ENCODE measurements around the gene TTLL11.

TTLL11 gene

GRCh38 chr9:122053064-122053463 is 40.0 kb downstream of the TTLL11 start:
- no peak for DNase-seq (ENCODE audit: low read depth in 2 of 2)

GRCh38 chr9:122051351-122052321 is 41.5 kb downstream of the TTLL11 start:
- DNase-seq (ENCODE audit: low read depth in 2 of 2) = peak; percentile 65 to 68

- no peak for DNase-seq (ENCODE audit: low read depth in 2 of 2)
Measured at GRCh38 chr9:122050167-122050566, 42.9 kb downstream of the TTLL11 start.

- DNase-seq (ENCODE audit: low read depth in 2 of 2) = no peak
Measured at GRCh38 chr9:122042056-122042455, 51.1 kb downstream of the TTLL11 start.

- DNase-seq (ENCODE audit: low read depth in 2 of 2) = no peak
Measured at GRCh38 chr9:122040561-122041242, 52.4 kb downstream of the TTLL11 start.

GRCh38 chr9:122039234-122039633 is 53.9 kb downstream of the TTLL11 start:
- no peak for DNase-seq (ENCODE audit: low read depth in 2 of 2)

- DNase-seq (ENCODE audit: low read depth in 2 of 2) = no peak
Measured at GRCh38 chr9:122036988-122037387, 56.1 kb downstream of the TTLL11 start.

- no peak for DNase-seq (ENCODE audit: low read depth in 2 of 2)
Measured at GRCh38 chr9:122036408-122036807, 56.7 kb downstream of the TTLL11 start.

GRCh38 chr9:122033775-122034373 is 59.2 kb downstream of the TTLL11 start:
- DNase-seq (ENCODE audit: low read depth in 2 of 2) = no peak

GRCh38 chr9:122032346-122032745 is 60.8 kb downstream of the TTLL11 start:
- no peak for DNase-seq (ENCODE audit: low read depth in 2 of 2)

GRCh38 chr9:122031776-122032175 is 61.3 kb downstream of the TTLL11 start:
- DNase-seq (ENCODE audit: low read depth in 2 of 2) = no peak

GRCh38 chr9:122031157-122031556 is 62.0 kb downstream of the TTLL11 start:
- no peak for DNase-seq (ENCODE audit: low read depth in 2 of 2)

GRCh38 chr9:122030357-122030756 is 62.8 kb downstream of the TTLL11 start:
- DNase-seq (ENCODE audit: low read depth in 2 of 2) = no peak

GRCh38 chr9:122029898-122030297 is 63.2 kb downstream of the TTLL11 start:
- DNase-seq (ENCODE audit: low read depth in 2 of 2) = no peak

- no peak for DNase-seq (ENCODE audit: low read depth in 2 of 2)
Measured at GRCh38 chr9:122028089-122028488, 65.0 kb downstream of the TTLL11 start.

- DNase-seq (ENCODE audit: low read depth in 2 of 2) = no peak
Measured at GRCh38 chr9:122020398-122020797, 72.7 kb downstream of the TTLL11 start.

- no peak for DNase-seq (ENCODE audit: low read depth in 2 of 2)
Measured at GRCh38 chr9:122016744-122017143, 76.4 kb downstream of the TTLL11 start.

GRCh38 chr9:122016309-122016708 is 76.8 kb downstream of the TTLL11 start:
- no peak for DNase-seq (ENCODE audit: low read depth in 2 of 2)

GRCh38 chr9:122015170-122015821 is 77.8 kb downstream of the TTLL11 start:
- DNase-seq (ENCODE audit: low read depth in 2 of 2) = no peak

GRCh38 chr9:122011818-122012498 is 81.2 kb downstream of the TTLL11 start:
- DNase-seq (ENCODE audit: low read depth in 2 of 2) = no peak

GRCh38 chr9:122008559-122008958 is 84.5 kb downstream of the TTLL11 start:
- DNase-seq (ENCODE audit: low read depth in 2 of 2) = no peak

Data from stimulated activated CD8-positive, alpha-beta memory T cell treated with anti-CD3 and anti-CD28 coated beads, Interleukin-15, amount 100 ng/mL, for 48 hours (primary cell).